GM12873 (cell line): ENCODE results near the gene ARVCF.

Source experiments
- TF ChIP-seq, protein P1 (sequence below): IDR thresholded peaks from 2 replicates; pipeline ENCODE4 v1.5.1; 2012; ENCODE audit warnings: low read depth, mild to moderate bottlenecking, moderate library complexity, low read length, control low read depth; ENCODE audit not compliant: insufficient read depth; ENCODE audit errors: missing control alignments

Gene ARVCF

GRCh38 chr22:19992921-19993355 lies 23.7 kb downstream of the ARVCF start:
- TF ChIP-seq, protein P1, sequence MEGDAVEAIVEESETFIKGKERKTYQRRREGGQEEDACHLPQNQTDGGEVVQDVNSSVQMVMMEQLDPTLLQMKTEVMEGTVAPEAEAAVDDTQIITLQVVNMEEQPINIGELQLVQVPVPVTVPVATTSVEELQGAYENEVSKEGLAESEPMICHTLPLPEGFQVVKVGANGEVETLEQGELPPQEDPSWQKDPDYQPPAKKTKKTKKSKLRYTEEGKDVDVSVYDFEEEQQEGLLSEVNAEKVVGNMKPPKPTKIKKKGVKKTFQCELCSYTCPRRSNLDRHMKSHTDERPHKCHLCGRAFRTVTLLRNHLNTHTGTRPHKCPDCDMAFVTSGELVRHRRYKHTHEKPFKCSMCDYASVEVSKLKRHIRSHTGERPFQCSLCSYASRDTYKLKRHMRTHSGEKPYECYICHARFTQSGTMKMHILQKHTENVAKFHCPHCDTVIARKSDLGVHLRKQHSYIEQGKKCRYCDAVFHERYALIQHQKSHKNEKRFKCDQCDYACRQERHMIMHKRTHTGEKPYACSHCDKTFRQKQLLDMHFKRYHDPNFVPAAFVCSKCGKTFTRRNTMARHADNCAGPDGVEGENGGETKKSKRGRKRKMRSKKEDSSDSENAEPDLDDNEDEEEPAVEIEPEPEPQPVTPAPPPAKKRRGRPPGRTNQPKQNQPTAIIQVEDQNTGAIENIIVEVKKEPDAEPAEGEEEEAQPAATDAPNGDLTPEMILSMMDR = no peak

- TF ChIP-seq, protein P1 = no peak
Measured at GRCh38 chr22:19992481-19992911, 24.1 kb downstream of the ARVCF start.

DNA sequence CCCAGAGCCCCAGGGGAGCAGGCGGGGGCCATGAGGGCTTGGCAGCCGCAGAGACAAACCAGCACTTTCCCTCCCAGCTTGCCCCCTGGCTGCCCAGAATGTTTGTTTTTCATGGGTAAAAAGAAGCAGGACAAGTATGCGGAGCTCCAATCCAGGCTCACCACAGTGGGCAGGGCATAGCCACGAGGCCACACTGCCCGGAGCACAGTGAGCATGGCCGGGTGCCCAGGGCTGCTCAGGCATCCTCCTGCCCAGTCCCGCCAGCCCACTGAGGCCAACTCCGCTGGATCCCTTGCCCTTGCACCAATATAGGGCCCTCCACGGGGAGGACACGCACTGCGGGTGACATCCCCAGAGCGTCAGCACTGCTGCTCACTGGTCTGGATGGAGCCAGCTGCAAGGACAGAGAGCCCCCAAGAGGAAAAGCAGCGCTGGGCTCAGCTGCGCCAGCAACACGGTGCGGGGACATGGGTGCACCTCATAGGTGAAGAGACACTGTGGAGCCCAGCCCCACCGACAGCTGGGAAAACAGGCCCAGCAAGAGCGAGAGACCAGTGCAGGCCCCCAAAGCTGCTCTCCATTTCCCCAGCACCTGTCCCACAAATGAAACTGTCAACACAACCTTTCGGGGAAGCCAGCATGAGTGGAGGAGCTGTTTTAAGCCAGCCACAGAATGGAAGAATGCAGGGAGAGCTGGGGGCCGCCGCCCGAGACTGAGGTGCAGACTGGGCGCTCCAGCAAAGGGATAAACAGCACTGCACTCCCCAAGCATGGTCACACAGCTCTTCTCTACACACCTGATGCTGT lies 24.8 kb downstream of the ARVCF start:
- TF ChIP-seq, protein P1 = no peak

GRCh38 chr22:19991395-19991644 lies 25.3 kb downstream of the ARVCF start:
- TF ChIP-seq, protein P1 = no peak

DNA sequence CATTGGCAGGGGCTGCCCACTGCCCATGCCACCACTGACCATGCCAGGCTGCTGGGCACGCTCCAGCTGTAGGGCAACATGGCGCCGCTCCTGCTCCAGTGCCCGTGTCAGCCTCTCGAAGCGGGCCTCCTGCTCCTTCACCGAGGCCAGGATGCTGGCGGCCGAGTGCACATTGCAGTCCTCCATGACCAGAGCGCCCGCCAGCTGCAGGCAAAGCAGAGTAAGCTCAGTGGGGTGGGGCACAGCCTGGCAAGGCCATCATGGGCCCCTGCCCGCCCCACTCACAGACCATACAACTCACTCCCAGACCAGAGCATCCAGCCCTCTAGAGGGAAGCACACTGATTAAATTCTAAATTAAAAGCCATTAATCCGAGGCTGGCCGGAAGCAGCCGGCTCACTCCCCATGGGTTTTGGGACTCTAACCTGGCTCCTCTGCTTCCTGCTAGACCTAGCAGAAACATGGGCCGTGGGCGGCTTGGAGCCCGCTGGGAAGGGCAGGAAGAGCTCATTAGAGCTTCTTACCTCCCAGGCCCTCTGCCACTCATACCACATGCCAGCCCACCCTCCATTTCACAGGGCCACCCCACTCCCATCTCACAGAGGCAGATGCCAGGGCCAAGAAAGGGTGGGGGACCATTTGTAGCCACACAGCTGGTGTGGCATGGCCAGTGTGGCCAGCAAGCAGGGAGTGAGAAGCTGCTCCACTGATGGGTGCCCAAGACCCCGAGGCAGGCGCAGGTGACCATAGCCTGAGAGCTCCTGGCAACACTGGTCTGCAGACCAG lies 25.8 kb downstream of the ARVCF start:
- TF ChIP-seq, protein P1 = no peak

- TF ChIP-seq, protein P1 = no peak
Measured at GRCh38 chr22:19990188-19990587, 26.4 kb downstream of the ARVCF start.

DNA sequence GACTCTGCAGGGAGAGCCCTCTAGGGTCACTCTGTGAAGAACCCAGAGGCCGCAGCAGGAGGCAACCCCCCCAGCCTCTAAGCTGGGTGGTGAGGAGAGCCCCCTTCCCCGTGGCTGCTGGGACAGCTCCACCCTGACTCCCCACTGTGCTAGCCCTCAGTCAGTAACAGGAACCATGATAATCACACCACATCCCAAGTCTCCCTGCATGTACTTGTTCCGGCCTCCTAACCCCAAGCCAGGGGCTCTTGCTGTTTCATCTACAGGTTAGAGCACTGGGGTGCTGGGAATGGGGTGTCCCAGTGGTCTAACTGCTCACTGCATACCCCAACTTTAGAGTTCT lies 26.9 kb downstream of the ARVCF start:
- TF ChIP-seq, protein P1 = no peak
